HAP-1 (cell line): Measurements from ENCODE around the gene AMZ2.
"Not testable (repeated sequence)": the region's sequence is repeated elsewhere in the genome, so short reads cannot be mapped to it uniquely, and the experiment has no call there.

ENCODE experiments used
- DNase-seq, 2 experiments: peaks; one replicate each; pipeline ENCODE4 v3.0.0-alpha.2; 2016 to 2020; ENCODE audit warnings: low spot score in 2 of 2
- H3K27me3 ChIP-seq: fragments of 250-450 bp; sonication (Bioruptor Pico); 2 replicates; pipeline ENCODE4 v1.5.1; 2020; ENCODE audit warnings: low read depth, mild to moderate bottlenecking, moderate library complexity
- H3K36me3 ChIP-seq: fragments of 250-450 bp; sonication (Bioruptor Pico); replicated peaks from 2 replicates; pipeline ENCODE4 v1.5.1; 2020; ENCODE audit warnings: mild to moderate bottlenecking
- H3K4me1 ChIP-seq: fragments of 250-450 bp; sonication (Bioruptor Pico); 2 replicates; pipeline ENCODE4 v1.5.1; 2020; ENCODE audit warnings: mild to moderate bottlenecking
- H3K4me3 ChIP-seq: fragments of 250-450 bp; sonication (Bioruptor Pico); 2 replicates; pipeline ENCODE4 v1.5.1; 2020; ENCODE audit warnings: mild to moderate bottlenecking, moderate library complexity
- H3K9me3 ChIP-seq: fragments of 250-450 bp; sonication (Bioruptor Pico); 2 replicates; pipeline ENCODE4 v1.5.1; 2020; ENCODE audit warnings: mild to moderate bottlenecking, moderate library complexity
- in situ Hi-C: fragments of 300-500 bp; cut with MboI; formaldehyde crosslinking; loops from 3 replicates; pipeline ENCODE4 v1.14.3; 2020; ENCODE audit warnings: low sequenced_read_pairs, inconsistent platforms, mixed read lengths

The AMZ2 gene, protein sequence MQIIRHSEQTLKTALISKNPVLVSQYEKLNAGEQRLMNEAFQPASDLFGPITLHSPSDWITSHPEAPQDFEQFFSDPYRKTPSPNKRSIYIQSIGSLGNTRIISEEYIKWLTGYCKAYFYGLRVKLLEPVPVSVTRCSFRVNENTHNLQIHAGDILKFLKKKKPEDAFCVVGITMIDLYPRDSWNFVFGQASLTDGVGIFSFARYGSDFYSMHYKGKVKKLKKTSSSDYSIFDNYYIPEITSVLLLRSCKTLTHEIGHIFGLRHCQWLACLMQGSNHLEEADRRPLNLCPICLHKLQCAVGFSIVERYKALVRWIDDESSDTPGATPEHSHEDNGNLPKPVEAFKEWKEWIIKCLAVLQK

GRCh38 chr17:68247445-68248198 lies at the start of gene AMZ2:
Gene AMZ2 (plus strand): TSS chr17:68248043. CDS start chr17:68250188, 2,145 bp downstream.
- in situ Hi-C loops = no loop called here

GRCh38 chr17:68198931-68199836 lies 48.7 kb upstream of the AMZ2 start:
- H3K4me1 ChIP-seq = no peaks in the 10 kb centered on the region; the same call in 1 of the 2 replicates
- 0 out of 2 replicates have a peak, but pooled peaks cover 4% of the 10 kb centered on the region for H3K27me3 ChIP-seq
- DNase-seq = no peak
- H3K9me3 ChIP-seq = no peaks in the 10 kb centered on the region
- in situ Hi-C loops = no loop called here
- no peaks in the 10 kb centered on the region for H3K36me3 ChIP-seq
- H3K4me3 ChIP-seq = no peak overlapping the region

More at GRCh38 chr17:68247445-68248198, at the start of gene AMZ2:
- Histone ChIP-seq H3K9me3 (no peaks in the 10 kb centered on the region; the same call in 1 of the 2 replicates), H3K4me3 (peak within 1 kb of the TSS; percentile 91), H3K27me3 (no peaks in the 10 kb centered on the region), H3K4me1 (peaks cover 4% of the 10 kb centered on the region; the same call in 1 of the 2 replicates), H3K36me3 (peaks cover 19% of the 10 kb centered on the region)
- peak; percentile 91 to 95 for DNase-seq

GRCh38 chr17:68199837-68200688 lies 47.8 kb upstream of the AMZ2 start:
- no peak for DNase-seq

DNA sequence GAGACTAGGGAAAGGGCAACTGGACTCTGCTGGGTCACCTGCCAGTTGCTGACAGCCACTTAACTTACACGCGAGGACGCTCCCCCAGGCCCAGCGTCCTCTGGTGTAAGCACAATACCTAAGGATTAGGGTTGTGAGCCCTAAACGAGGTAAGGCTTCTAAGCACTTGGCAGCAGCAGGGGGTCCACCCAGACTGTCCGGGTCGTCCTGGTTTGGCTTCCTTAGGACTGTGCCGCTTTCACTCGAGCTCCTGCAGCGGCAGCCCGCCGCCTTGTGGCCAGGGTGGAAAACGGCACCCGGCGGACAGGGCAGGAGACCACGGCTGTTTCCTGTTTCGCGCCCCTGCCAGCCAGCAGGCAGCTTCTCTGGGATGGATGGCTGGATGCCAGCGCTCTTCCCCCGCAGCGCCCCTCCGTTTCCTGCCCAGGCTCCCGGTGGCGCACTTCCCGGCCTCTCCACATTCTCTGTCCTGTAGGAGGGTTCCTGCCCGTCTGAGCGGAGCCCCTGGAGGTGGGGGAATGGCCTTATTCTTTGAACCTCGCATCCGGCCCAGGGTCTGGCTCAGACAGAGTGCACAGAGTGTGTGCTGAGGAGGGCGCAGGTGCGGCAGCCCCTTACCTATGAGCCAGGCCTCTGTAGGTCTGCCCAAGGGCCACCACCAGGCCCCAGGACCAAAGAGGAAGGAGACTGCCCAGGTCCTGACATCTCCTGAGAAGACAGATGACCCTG lies 47.0 kb upstream of the AMZ2 start:
- Histone ChIP-seq H3K9me3 (no peaks in the 10 kb centered on the region), H3K4me1 (no peaks in the 10 kb centered on the region; the same call in 1 of the 2 replicates), H3K36me3 (no peaks in the 10 kb centered on the region), H3K27me3 (no peaks in the 10 kb centered on the region), H3K4me3 (peak overlapping the region; percentile 1; the same call in 1 of the 2 replicates)
- peak; percentile 78 to 90 for DNase-seq
- in situ Hi-C loops = no loop called here

More at GRCh38 chr17:68199837-68200688, 47.8 kb upstream of the AMZ2 start:
- Histone ChIP-seq H3K27me3 (no peaks in the 10 kb centered on the region), H3K4me3 (no peak overlapping the region), H3K36me3 (no peaks in the 10 kb centered on the region), H3K9me3 (no peaks in the 10 kb centered on the region), H3K4me1 (no peaks in the 10 kb centered on the region; the same call in 1 of the 2 replicates)
- in situ Hi-C loops = no loop called here

DNA sequence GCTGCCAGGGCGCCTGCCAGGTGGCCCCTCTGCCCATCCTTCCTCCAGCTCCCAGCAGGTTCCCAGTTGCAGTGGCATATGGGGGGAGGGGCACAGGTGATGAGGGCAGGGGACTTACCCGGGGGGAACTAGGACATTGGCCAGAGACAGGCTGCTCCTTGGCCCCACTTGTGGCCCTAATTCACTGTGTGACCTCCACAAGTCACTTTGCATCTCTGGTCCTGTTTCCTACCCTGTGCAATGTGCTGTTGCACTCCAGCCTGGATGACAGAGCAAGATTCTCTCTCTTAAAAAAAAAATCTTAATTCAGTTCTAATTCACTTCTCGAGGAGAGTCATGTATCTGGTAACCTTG lies 46.4 kb upstream of the AMZ2 start:
- H3K4me1 ChIP-seq, H3K4me3 ChIP-seq, H3K9me3 ChIP-seq, H3K36me3 ChIP-seq, in situ Hi-C loops, H3K27me3 ChIP-seq, DNase-seq: not testable (repeated sequence)

DNA sequence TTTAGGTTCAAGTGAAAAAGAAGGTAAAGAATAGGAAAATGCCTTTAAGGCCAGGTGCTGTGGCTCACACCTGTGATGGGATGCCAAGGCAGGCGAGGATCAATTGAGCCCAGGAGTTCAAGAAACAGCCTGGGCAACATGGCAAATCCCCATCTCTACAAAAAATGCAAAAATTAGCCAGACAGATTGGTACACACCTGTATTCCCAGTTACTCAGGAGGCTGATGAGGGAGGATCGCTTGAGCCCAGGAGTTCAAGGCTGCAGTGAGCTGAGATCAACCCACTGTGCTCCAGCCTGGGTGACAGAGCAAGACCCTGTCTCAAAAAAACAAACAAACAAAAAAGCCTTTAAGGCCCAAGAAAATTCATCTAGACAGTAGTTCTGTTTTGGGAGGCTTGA lies 45.5 kb upstream of the AMZ2 start:
- H3K9me3 ChIP-seq, H3K4me3 ChIP-seq, DNase-seq, H3K27me3 ChIP-seq, in situ Hi-C loops, H3K4me1 ChIP-seq, H3K36me3 ChIP-seq: not testable (repeated sequence)

DNA sequence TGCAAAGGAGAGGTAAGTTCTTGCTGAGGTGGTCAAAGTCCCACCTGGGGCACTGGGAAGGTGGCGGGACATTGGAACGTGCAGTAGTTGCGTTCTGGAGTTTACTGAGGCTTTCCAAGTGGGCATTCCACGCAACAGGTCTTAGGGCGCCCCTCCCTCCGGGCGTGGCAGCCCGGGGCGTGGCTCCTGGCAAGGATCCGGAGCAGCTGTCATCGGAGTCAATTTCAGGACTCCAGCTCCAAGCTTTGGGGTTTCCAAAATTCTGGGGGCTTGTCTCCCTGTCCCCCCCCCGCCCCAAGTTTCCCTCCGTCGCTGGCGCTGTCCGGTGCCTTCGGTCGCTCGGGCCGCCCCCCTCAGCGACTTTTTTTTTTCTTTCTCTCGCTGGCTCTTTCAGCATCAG lies 43.1 kb upstream of the AMZ2 start:
- DNase-seq = peak in 1 of 2 experiments; percentile 50
- no peaks in the 10 kb centered on the region; the same call in 1 of the 2 replicates for H3K4me1 ChIP-seq
- in situ Hi-C loops = no loop called here
- H3K4me3 ChIP-seq = peak overlapping the region; percentile 88
- H3K27me3 ChIP-seq = no peaks in the 10 kb centered on the region
- no peaks in the 10 kb centered on the region; the same call in 1 of the 2 replicates for H3K36me3 ChIP-seq
- H3K9me3 ChIP-seq = no peaks in the 10 kb centered on the region

DNA sequence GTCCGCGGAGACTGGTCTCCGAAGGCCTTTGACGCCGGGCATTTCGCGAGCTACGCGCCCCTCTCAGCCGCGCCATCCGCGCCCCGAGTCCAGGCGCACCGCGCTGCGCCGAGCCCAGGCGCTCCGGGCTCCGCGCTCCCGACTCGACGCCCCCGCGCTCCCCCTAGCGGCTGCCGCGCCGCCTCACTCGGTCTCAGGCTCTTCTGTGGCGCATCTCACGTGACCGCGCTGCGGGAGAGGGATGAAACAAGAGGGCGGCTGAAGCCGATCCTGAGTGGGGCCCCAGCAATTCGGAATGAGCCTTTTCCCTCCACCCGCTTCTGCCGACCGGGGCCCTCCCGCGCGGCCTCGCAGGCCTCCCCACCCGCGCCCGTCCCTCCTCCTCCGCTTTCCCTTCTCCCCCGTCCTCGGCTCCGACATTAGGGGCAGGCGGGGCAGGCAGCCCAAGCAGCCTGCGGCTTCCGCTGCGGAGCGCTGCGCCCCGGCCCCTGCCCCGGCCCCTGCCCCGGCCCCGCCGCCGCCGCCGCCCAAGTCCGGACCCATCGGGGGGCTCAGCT lies 42.5 kb upstream of the AMZ2 start:
- H3K27me3 ChIP-seq = no peaks in the 10 kb centered on the region
- in situ Hi-C loops = no loop called here
- no peaks in the 10 kb centered on the region; the same call in 1 of the 2 replicates for H3K4me1 ChIP-seq
- DNase-seq = peak; percentile 81 to 95
- no peaks in the 10 kb centered on the region for H3K9me3 ChIP-seq
- H3K36me3 ChIP-seq = peaks cover 5% of the 10 kb centered on the region
- H3K4me3 ChIP-seq = peak overlapping the region; percentile 88

- in situ Hi-C loops = no loop called here
- H3K4me1 ChIP-seq = no peaks in the 10 kb centered on the region; the same call in 1 of the 2 replicates
- H3K27me3 ChIP-seq = no peaks in the 10 kb centered on the region
- H3K36me3 ChIP-seq = peaks cover 6% of the 10 kb centered on the region
- H3K4me3 ChIP-seq = peak overlapping the region; percentile 88
- no peaks in the 10 kb centered on the region for H3K9me3 ChIP-seq
- DNase-seq = peak; percentile 19 to 51
Measured at GRCh38 chr17:68205808-68206720, 41.8 kb upstream of the AMZ2 start.

DNA sequence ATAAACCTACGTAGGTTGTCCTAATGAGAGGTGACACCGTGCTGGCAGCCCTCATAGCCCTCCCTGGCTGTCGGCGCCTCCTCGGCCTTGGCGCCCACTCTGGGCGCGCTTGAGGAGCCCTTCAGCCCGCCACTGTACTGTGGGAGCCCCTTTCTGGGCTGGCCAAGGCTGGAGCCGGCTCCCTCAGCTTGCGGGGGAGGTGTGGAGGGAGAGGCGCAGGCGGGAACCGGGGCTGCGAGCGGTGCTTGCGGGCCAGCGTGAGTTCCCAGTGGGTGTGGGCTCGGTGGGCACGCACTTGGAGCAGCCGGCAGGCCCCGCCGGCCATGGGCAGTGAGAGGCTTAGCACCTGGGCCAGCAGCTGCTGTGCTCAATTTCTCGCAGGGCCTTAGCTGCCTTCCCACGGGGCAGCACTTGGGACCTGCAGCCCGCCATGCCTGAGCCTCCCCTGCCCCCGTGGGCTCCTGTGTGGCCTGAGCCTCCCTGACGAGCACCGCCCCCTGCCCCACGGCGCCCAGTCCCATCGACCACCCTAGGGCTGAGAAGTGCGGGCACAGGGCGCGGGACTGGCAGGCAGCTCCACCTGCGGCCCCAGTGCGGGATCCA lies 40.1 kb upstream of the AMZ2 start:
- Histone ChIP-seq H3K27me3 (no peaks in the 10 kb centered on the region), H3K4me1 (peaks cover 3% of the 10 kb centered on the region), H3K9me3 (no peaks in the 10 kb centered on the region), H3K36me3 (peaks cover 6% of the 10 kb centered on the region), H3K4me3 (peak overlapping the region; percentile 88; the same call in 1 of the 2 replicates)
- in situ Hi-C loops = no loop called here
- no peak for DNase-seq

DNA sequence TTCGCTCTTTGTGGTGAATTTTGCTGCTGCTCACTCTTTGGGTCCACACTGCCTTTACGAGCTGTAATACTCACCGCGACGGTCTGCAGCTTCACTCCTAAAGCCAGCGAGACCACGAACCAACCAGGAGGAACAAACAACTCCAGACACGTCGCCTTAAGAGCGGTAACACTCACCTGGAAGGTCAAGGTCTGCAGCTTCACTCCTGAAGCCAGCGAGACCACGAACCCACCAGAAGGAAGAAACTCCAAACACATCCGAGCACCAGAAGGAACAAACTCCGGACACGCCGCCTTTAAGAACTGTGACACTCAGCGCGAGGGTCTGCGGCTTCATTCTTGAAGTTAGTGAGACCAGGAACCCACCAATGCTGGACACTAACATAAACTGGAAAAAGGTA lies 39.2 kb upstream of the AMZ2 start:
- H3K9me3 ChIP-seq, in situ Hi-C loops, DNase-seq, H3K36me3 ChIP-seq, H3K4me3 ChIP-seq, H3K27me3 ChIP-seq: not testable (repeated sequence)
- H3K4me1 ChIP-seq = peaks cover 11% of the 10 kb centered on the region
